ENCODE results near the gene INHBC. TPM values are rescaled to one million over a fixed set of nuclear protein-coding genes. Genes with fewer than 3 reads are reported as not detected.

Gene INHBC
- total RNA-seq, 3 donors from 2014 or later = not detected

DNA sequence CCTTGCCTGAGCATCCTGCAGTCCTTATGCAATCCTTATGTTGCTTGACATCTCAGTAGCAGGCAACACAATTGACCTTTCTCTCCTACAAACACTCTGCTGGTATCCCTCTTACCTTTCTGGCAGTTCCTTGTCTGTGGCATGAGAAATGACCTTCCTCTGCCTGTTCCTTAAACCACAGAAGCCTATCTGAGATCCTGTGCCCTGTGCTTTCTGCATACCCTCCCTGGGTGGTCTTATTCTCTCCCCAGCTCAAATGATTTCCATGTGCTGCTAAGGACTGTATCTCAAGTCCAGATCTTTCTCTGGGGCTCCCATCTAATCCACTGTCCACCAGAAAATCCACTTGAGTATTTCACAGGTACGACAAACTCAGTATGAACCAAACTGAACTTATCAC, 47.1 kb downstream of the INHBC start:
- no peaks in the 10 kb centered on the region for H3K9me3 ChIP-seq
- TF ChIP-seq, protein P1, sequence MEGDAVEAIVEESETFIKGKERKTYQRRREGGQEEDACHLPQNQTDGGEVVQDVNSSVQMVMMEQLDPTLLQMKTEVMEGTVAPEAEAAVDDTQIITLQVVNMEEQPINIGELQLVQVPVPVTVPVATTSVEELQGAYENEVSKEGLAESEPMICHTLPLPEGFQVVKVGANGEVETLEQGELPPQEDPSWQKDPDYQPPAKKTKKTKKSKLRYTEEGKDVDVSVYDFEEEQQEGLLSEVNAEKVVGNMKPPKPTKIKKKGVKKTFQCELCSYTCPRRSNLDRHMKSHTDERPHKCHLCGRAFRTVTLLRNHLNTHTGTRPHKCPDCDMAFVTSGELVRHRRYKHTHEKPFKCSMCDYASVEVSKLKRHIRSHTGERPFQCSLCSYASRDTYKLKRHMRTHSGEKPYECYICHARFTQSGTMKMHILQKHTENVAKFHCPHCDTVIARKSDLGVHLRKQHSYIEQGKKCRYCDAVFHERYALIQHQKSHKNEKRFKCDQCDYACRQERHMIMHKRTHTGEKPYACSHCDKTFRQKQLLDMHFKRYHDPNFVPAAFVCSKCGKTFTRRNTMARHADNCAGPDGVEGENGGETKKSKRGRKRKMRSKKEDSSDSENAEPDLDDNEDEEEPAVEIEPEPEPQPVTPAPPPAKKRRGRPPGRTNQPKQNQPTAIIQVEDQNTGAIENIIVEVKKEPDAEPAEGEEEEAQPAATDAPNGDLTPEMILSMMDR (IDR thresholded peaks at IDR 0.05) = no peak
- no peak overlapping the region for H3K4me3 ChIP-seq
- ATAC-seq = no peak
- no peaks in the 10 kb centered on the region for H3K4me1 ChIP-seq (ENCODE audit: low read depth)
- DNase-seq = no peak
- intact Hi-C loops (cut with DNase I, micrococcal nuclease) = no loop called here
- no peaks in the 10 kb centered on the region for H3K36me3 ChIP-seq (ENCODE audit: low read depth)

- Histone ChIP-seq H3K36me3 (ENCODE audit: low read depth) (no peaks in the 10 kb centered on the region), H3K9me3 (no peaks in the 10 kb centered on the region), H3K4me1 (ENCODE audit: low read depth) (peaks cover under 1% of the 10 kb centered on the region), H3K4me3 (no peak overlapping the region)
- intact Hi-C loops (cut with DNase I, micrococcal nuclease) = no loop called here
- DNase-seq (no peak), ATAC-seq (no peak)
- TF ChIP-seq, protein P1 (IDR thresholded peaks at IDR 0.05) = no peak
Measured at GRCh38 chr12:57483466-57483865, 48.9 kb downstream of the INHBC start.

DNA sequence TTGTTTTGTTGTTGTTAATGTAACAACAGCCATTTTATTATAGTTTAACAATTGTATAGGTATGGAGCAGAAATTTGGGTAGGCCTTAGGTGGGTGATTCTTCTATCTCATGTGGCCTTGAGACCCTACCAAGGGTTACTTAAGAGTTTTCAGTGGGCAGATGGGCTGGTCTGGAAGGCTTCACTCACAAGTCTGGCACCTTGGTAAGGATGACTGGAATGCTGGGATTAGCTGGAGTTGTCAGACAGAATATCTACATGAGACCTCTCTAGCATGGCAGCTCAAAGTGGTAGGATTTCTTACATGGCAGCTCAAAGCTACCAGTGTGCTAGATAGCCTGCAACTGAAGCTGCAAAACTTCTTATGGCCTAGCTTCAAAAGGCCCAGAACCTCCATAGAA, 51.1 kb downstream of the INHBC start:
- ATAC-seq = no peak
- DNase-seq = peak in 1 of 3 donors; percentile 2
- Histone ChIP-seq H3K4me3 (no peak overlapping the region), H3K4me1 (ENCODE audit: low read depth) (peaks cover 10% of the 10 kb centered on the region), H3K36me3 (ENCODE audit: low read depth) (peaks cover 3% of the 10 kb centered on the region), H3K9me3 (no peaks in the 10 kb centered on the region)
- TF ChIP-seq, protein P1 (IDR thresholded peaks at IDR 0.05) = no peak
- intact Hi-C loops (cut with DNase I, micrococcal nuclease) = no loop called here

DNA sequence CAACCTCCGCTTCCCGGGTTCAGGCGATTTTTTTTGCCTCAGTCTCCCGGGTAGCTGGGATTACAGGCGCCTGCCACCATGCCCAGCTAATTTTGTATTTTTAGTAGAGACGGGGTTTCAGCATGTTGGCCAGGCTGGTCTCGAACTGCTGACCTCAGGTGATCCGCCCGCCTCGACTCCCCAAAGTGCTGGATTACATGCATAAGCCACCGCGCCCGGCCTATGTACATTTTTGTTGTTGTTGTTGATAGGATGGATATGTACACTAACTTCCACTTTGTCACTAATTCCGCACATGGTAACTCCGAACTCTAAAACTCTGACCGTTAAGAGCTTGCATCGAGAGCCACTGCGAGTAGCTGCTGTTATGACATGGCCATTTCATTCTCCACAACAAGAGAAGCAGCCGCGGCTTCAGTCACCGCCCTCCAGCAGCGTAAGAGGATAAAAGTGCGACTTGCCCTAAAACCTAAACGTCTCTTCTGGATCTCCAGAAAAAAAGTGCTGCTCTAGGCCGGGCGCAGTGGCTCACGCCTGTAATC, 52.5 kb downstream of the INHBC start:
- no peak for ATAC-seq

DNA sequence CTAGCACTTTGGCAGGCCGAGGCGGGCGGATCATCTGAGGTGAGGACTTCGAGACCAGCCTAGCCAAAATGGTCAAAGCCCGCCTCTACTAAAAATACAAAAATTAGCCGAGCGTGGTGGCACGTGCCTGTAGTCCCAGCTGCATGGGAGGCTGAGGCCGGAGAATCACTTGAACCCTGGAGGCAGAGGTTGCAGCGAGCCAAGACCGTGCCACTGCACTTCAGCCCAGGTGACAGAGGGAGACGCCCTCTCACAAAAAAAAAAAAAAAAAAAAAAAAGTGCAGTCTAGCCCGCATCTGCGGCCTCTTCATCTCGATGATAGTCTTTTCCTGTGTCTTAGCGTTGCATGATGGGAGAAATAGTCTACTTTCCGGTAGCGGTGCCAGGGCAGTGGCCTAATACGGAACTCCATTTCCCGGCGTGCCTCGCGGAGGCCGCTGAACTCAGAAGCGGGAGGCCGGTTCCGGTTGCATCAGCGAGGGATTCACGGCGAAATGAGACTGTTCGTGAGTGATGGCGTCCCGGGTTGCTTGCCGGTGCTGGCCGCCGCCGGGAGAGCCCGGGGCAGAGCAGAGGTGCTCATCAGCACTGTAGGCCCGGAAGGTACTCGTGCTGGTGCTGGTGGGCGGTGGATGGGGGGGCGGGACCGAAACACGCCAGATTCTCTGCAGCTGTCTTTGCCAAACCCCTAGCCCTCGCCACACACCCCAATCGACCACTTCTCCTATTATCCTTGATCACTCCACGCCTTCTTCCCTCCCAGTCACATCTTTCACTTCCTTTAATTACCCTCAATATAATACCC, 53.2 kb downstream of the INHBC start, which contains the start of gene MARS1:
Gene MARS1, plus strand, starts transcription at position 472 of the 805 bp plus-strand sequence. Its CDS starts 23 bp downstream, at position 495.
- Histone ChIP-seq H3K4me1 (ENCODE audit: low read depth) (peaks cover 10% of the 10 kb centered on the region), H3K9me3 (no peaks in the 10 kb centered on the region), H3K4me3 (peak within 1 kb of the TSS; percentile 71), H3K36me3 (ENCODE audit: low read depth) (peaks cover 3% of the 10 kb centered on the region)
- ATAC-seq (peak; percentile 99), DNase-seq (peak; percentile 93 to 97 (median 96))
- TF ChIP-seq, protein P1 (IDR thresholded peaks at IDR 0.05) = peak; percentile 30
- intact Hi-C loops (cut with DNase I, micrococcal nuclease) = no loop called here

More for the DNA sequence above, 52.5 kb downstream of the INHBC start:
- intact Hi-C loops (cut with DNase I, micrococcal nuclease) = no loop called here
- Histone ChIP-seq H3K36me3 (ENCODE audit: low read depth) (peaks cover 3% of the 10 kb centered on the region), H3K4me1 (ENCODE audit: low read depth) (peaks cover 10% of the 10 kb centered on the region), H3K4me3 (no peak overlapping the region), H3K9me3 (no peaks in the 10 kb centered on the region)
- DNase-seq = no peak
- TF ChIP-seq, protein P1 (IDR thresholded peaks at IDR 0.05) = no peak
